Right ventricle myocardium inferior (tissue), 1 donor: ENCODE data around the gene SERPINB2. TPM values are rescaled to one million over a fixed set of nuclear protein-coding genes. Genes with fewer than 3 reads are reported as not detected.

ENCODE experiments used
- ATAC-seq: fragments of 200-7000 bp; cut with Tn5 transposase; one replicate; pipeline ENCODE4 v1.9.1; 2020; ENCODE audit warnings: mild to moderate bottlenecking, moderate library complexity
- DNase-seq: peaks from one replicate; pipeline ENCODE4 v3.0.0; 2021; ENCODE audit errors: missing footprints
- intact Hi-C: fragments of 100-400 bp; cut with DNase I; formaldehyde crosslinking; loops from one replicate; pipeline ENCODE4 v1.11.0; 2022
- long read RNA-seq: library from polyadenylated mRNA; unstranded; transcript quantifications from one replicate; pipeline ENCODE4 v2.0.0, GENCODE V29; 2021
- total RNA-seq: library from RNA; stranded (reverse); fragmentation: NEBNext Ultra II Directional; extraction: Animal tissue kit (Norgen Biotek cat#: 25700); gene quantifications from one replicate; pipeline ENCODE4 v1.2.1, GENCODE V29; 2021
- donor health status: DM: no; HTN: yes; CAD: no; lungs with severe emphysema.

The SERPINB2 gene
- not detected for total RNA-seq
- long read RNA-seq = 0 reads

- DNase-seq (no peak), ATAC-seq (no peak)
- intact Hi-C loops = no loop called here
These were observed at the start of gene SERPINB2 for GRCh38 chr18:63887424-63887823. SERPINB2 (plus strand) TSS chr18:63887705; CDS start chr18:63891445, 3,740 bp downstream.

- intact Hi-C loops = no loop called here
- ATAC-seq = no peak
- DNase-seq = no peak
These were observed 44.5 kb upstream of the SERPINB2 start for GRCh38 chr18:63843008-63843407.

GRCh38 chr18:63844254-63844653 is 43.3 kb upstream of the SERPINB2 start:
- ATAC-seq = no peak
- intact Hi-C loops = no loop called here
- DNase-seq = no peak

GRCh38 chr18:63848159-63848558 is 39.3 kb upstream of the SERPINB2 start:
- intact Hi-C loops = loop anchor here (5.0 kb wide), 1 partner anchor 336 kb away; no protein-coding TSS in a partner anchor
- no peak for ATAC-seq
- DNase-seq = no peak

GRCh38 chr18:63850020-63850419 is 37.5 kb upstream of the SERPINB2 start:
- ATAC-seq (no peak), DNase-seq (no peak)
- intact Hi-C loops = no loop called here

GRCh38 chr18:63850636-63851035 is 36.9 kb upstream of the SERPINB2 start:
- ATAC-seq = no peak
- DNase-seq = no peak
- intact Hi-C loops = no loop called here

- ATAC-seq = no peak
- DNase-seq = no peak
- intact Hi-C loops = no loop called here
These were observed 29.0 kb upstream of the SERPINB2 start for GRCh38 chr18:63858456-63858855.

GRCh38 chr18:63859781-63860475 is 27.6 kb upstream of the SERPINB2 start:
- ATAC-seq = no peak
- intact Hi-C loops = no loop called here
- DNase-seq = no peak

- intact Hi-C loops = no loop called here
- ATAC-seq (no peak), DNase-seq (no peak)
These were observed 27.0 kb upstream of the SERPINB2 start for GRCh38 chr18:63860531-63860930.

- intact Hi-C loops = no loop called here
- DNase-seq (no peak), ATAC-seq (no peak)
These were observed 20.0 kb upstream of the SERPINB2 start for GRCh38 chr18:63867368-63868125.

- intact Hi-C loops = no loop called here
- ATAC-seq (no peak), DNase-seq (no peak)
These were observed 19.0 kb upstream of the SERPINB2 start for GRCh38 chr18:63868546-63868945.

GRCh38 chr18:63869374-63869773 is 18.1 kb upstream of the SERPINB2 start:
- intact Hi-C loops = no loop called here
- ATAC-seq = no peak
- DNase-seq = no peak

- no peak for ATAC-seq
- intact Hi-C loops = no loop called here
- DNase-seq = no peak
These were observed 17.7 kb upstream of the SERPINB2 start for GRCh38 chr18:63869851-63870250.

GRCh38 chr18:63871836-63872235 is 15.7 kb upstream of the SERPINB2 start:
- intact Hi-C loops = no loop called here
- ATAC-seq (no peak), DNase-seq (no peak)

GRCh38 chr18:63872586-63872985 is 14.9 kb upstream of the SERPINB2 start:
- DNase-seq (no peak), ATAC-seq (no peak)
- intact Hi-C loops = no loop called here

GRCh38 chr18:63878343-63878742 is 9.2 kb upstream of the SERPINB2 start:
- intact Hi-C loops = no loop called here
- DNase-seq (no peak), ATAC-seq (no peak)

GRCh38 chr18:63878925-63879324 is 8.6 kb upstream of the SERPINB2 start:
- DNase-seq = no peak
- ATAC-seq = no peak
- intact Hi-C loops = no loop called here

GRCh38 chr18:63879709-63880108 is 7.8 kb upstream of the SERPINB2 start:
- intact Hi-C loops = no loop called here
- ATAC-seq = no peak
- no peak for DNase-seq

GRCh38 chr18:63881851-63882250 is 5.7 kb upstream of the SERPINB2 start:
- DNase-seq = no peak
- intact Hi-C loops = no loop called here
- ATAC-seq = no peak
